A549 (cell line): ENCODE results near the gene RAX. TPM values are rescaled to one million over a fixed set of nuclear protein-coding genes. Genes with fewer than 3 reads are reported as not detected.
A peak's percentile ranks its signal among the peaks of the same experiment; 100 is the strongest.

Experiments used
- ATAC-seq, 2 experiments: fragments of 200-7000 bp in 1 of 2; fragments of >200 bp in 1 of 2; cut with Nextera tagmentation in 1 of 2; cut with Tn5 transposase in 1 of 2; 3 replicates each; pipeline versions ENCODE4 v1.8.0 to v1.9.1; 2018 to 2020; ENCODE audit warnings: mild to moderate bottlenecking in 1 of 2, moderate library complexity in 1 of 2
- CTCF ChIA-PET: fragments of 300-600 bp; sonication (Branson Sonifier 250); formaldehyde crosslinking; extraction: SDS; loops from one replicate; lab custom pipeline; 2021; ENCODE audit warnings: antibody characterized with exemption, inconsistent platforms; lab: Yijun Ruan, JAX
- POLR2A ChIA-PET: fragments of 350-600 bp; formaldehyde crosslinking; extraction: SDS; loops from one replicate; lab custom pipeline; 2021; ENCODE audit warnings: antibody characterized with exemption, inconsistent platforms; lab: Yijun Ruan, JAX
- DNase-seq, 2 experiments: peaks; one replicate each; pipeline versions ENCODE4 v3.0.0 to v3.0.0-alpha.2; 2011 to 2016; ENCODE audit warnings: low read depth in 1 of 2, low spot score in 1 of 2
- FAIRE-seq: peaks from 2 replicates; lab custom pipeline; 2011; peaks lifted over from hg19 to GRCh38; lab: Jason Lieb, UNC
- H3K27ac ChIP-seq, 2 experiments: fragments of >200 bp; sonication (Bioruptor Twin); formaldehyde crosslinking; 3 replicates each; pipeline ENCODE4 v1.5.1; 2016 to 2017
- H3K4me1 ChIP-seq: fragments of >200 bp; sonication (Bioruptor Twin); formaldehyde crosslinking; 3 replicates; pipeline ENCODE4 v1.6.1; 2016
- H3K4me2 ChIP-seq: fragments of >200 bp; sonication (Bioruptor Twin); formaldehyde crosslinking; 3 replicates; pipeline ENCODE4 v1.6.1; 2016
- H3K4me3 ChIP-seq: fragments of >200 bp; sonication (Bioruptor Twin); formaldehyde crosslinking; 3 replicates; pipeline ENCODE4 v1.5.1; 2016
- H3K9me3 ChIP-seq: fragments of >200 bp; sonication (Bioruptor Twin); formaldehyde crosslinking; 3 replicates; pipeline ENCODE4 v1.6.1; 2016
- CBX8 ChIP-seq: fragments of 200-600 bp; sonication (generic); IDR thresholded peaks from 2 replicates; pipeline ENCODE4 v1.6.1; 2016
- EHF ChIP-seq: fragments of 250-450 bp; sonication (Bioruptor Pico); IDR thresholded peaks from 2 replicates; pipeline ENCODE4 v1.5.0; 2020; ENCODE audit warnings: mild to moderate bottlenecking
- EHMT2 ChIP-seq: fragments of 200-600 bp; sonication (generic); IDR thresholded peaks from 2 replicates; pipeline ENCODE4 v1.6.1; 2016; ENCODE audit warnings: antibody characterized with exemption, low read depth, mild to moderate bottlenecking, moderate library complexity
- FOSL2 ChIP-seq, 2 experiments: fragments of 450-650 bp in 1 of 2; fragments of >200 bp in 1 of 2; sonication (Bioruptor Twin) in 1 of 2; formaldehyde crosslinking; IDR thresholded peaks; 2 replicates each; pipeline versions ENCODE4 v1.5.0 to v1.6.1; 2016 to 2020; ENCODE audit warnings: mild to moderate bottlenecking in 1 of 2, moderate library complexity in 1 of 2
- FOXS1 ChIP-seq: fragments of 250-450 bp; sonication (Bioruptor Pico); IDR thresholded peaks from 2 replicates; pipeline ENCODE4 v1.5.0; 2020; ENCODE audit warnings: mild to moderate bottlenecking, moderate library complexity
- HDAC2 ChIP-seq: fragments of 200-600 bp; sonication (generic); IDR thresholded peaks from 2 replicates; pipeline ENCODE4 v1.6.1; 2016
- HOXB13 ChIP-seq: fragments of 250-450 bp; sonication (Bioruptor Pico); IDR thresholded peaks from 2 replicates; pipeline ENCODE4 v1.5.0; 2020; ENCODE audit warnings: low read depth, mild to moderate bottlenecking, moderate library complexity
- KDM1A ChIP-seq: fragments of 200-600 bp; sonication (generic); IDR thresholded peaks from 2 replicates; pipeline ENCODE4 v1.6.1; 2016; ENCODE audit warnings: low read depth, mild to moderate bottlenecking
- NFE2L2 ChIP-seq: fragments of 150-350 bp; conservative IDR thresholded peaks from 2 replicates; pipeline ENCODE4 v1.6.1; 2014; ENCODE audit warnings: low read length
- NPAS2 ChIP-seq: fragments of 250-450 bp; sonication (Bioruptor Pico); IDR thresholded peaks from 2 replicates; pipeline ENCODE4 v1.8.0; 2022; ENCODE audit warnings: mild to moderate bottlenecking, moderate library complexity, borderline replicate concordance
- NR3C1 ChIP-seq: fragments of >200 bp; sonication (Bioruptor Twin); formaldehyde crosslinking; IDR thresholded peaks from 3 replicates; pipeline ENCODE4 v1.6.1; 2017
- PHF8 ChIP-seq: fragments of 200-600 bp; sonication (generic); IDR thresholded peaks from 2 replicates; pipeline ENCODE4 v1.6.1; 2016; ENCODE audit warnings: low read depth, mild to moderate bottlenecking, antibody characterized with exemption, moderate library complexity, borderline replicate concordance
- POLR2AphosphoS2 ChIP-seq: conservative IDR thresholded peaks from 2 replicates; pipeline ENCODE4 v1.6.1; 2012; ENCODE audit warnings: low read length, improper control_type of control experiment, inconsistent platforms
- TFCP2L1 ChIP-seq: fragments of 250-450 bp; sonication (Bioruptor Pico); IDR thresholded peaks from 2 replicates; pipeline ENCODE4 v1.5.0; 2021; ENCODE audit warnings: mild to moderate bottlenecking
- ZFP36 ChIP-seq: fragments of 450-650 bp; IDR thresholded peaks from 2 replicates; pipeline ENCODE4 v1.6.1; 2014; ENCODE audit warnings: borderline replicate concordance; ENCODE audit not compliant: partially characterized antibody
- ZSCAN20 ChIP-seq: fragments of 250-450 bp; sonication (Bioruptor Pico); IDR thresholded peaks from 2 replicates; pipeline ENCODE4 v1.8.0; 2022; ENCODE audit warnings: mild to moderate bottlenecking, moderate library complexity
- WGBS: methylation state at CpG from one replicate; pipeline ENCODE4 v1.1.6; 2017; ENCODE audit errors: missing lambda C conversion rate; 5-methylcytosine and 5-hydroxymethylcytosine counted together
- polyA plus RNA-seq, 4 experiments: library from polyadenylated mRNA; depleted of rRNA in 3 of 4; stranded (reverse); fragments of >200 nt; fragmentation: RNase III in 1 of 4; extraction: RNeasy Plus Mini Kit Qiagen cat#74134 plus additional on column Dnase treatment in 1 of 4; gene quantifications; 2 replicates in 3 of 4; 3 replicates in 1 of 4; pipeline ENCODE4 v1.2.3, GENCODE V29; 2011 to 2017
- TF ChIP-seq, protein P1 (sequence below): fragments of 200-600 bp; sonication (generic); IDR thresholded peaks from 2 replicates; pipeline ENCODE4 v1.6.1; 2016; ENCODE audit warnings: antibody characterized with exemption, mild to moderate bottlenecking, moderate library complexity

The RAX gene
- polyA plus RNA-seq, 2 of the 4 experiments (the other 2 are of a cell fraction): not detected

DNA sequence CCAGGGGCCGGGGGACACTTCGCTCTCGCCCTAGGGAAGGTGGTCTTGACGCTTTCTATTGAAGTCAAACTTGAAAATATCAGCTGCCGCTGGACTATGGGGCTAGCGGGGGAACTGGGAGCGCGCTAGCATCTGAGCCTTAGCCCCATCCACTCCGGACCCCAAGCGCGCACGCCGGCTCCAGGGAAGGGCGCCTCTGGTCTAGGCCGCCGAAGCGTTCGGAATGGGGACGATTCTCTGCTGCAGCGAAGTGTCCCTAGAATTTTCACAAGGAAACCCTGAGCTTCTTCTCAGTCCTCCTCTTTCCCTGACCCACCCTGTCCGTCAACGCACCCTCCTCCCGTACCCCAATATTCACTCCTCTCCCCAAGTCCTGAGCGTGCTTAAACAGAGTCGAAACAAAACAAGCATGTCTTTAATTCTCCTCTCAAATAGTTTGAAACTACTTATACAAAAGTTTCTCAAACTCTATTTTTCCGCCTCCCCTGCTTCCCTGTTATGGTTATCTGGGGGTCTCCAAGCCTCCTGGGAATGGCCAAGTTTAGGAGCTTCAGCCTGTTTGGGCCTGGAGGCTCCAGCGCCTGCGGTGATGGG, 5.0 kb downstream of the RAX start:
- CTCF ChIA-PET: interaction anchor here (0.6 to 5.4 kb wide), 7 partner anchors 15 to 273 kb away, joined by 3 to 40 read pairs (median 11); no protein-coding TSS in a partner anchor
- Histone ChIP-seq H3K4me3 (no peak overlapping the region), H3K27ac (no peak overlapping the region), H3K4me1 (no peaks in the 10 kb centered on the region), H3K4me2 (peak overlapping the region; percentile 51), H3K9me3 (no peaks in the 10 kb centered on the region)
- POLR2A ChIA-PET: no interaction called here
- TF ChIP-seq, protein P1, sequence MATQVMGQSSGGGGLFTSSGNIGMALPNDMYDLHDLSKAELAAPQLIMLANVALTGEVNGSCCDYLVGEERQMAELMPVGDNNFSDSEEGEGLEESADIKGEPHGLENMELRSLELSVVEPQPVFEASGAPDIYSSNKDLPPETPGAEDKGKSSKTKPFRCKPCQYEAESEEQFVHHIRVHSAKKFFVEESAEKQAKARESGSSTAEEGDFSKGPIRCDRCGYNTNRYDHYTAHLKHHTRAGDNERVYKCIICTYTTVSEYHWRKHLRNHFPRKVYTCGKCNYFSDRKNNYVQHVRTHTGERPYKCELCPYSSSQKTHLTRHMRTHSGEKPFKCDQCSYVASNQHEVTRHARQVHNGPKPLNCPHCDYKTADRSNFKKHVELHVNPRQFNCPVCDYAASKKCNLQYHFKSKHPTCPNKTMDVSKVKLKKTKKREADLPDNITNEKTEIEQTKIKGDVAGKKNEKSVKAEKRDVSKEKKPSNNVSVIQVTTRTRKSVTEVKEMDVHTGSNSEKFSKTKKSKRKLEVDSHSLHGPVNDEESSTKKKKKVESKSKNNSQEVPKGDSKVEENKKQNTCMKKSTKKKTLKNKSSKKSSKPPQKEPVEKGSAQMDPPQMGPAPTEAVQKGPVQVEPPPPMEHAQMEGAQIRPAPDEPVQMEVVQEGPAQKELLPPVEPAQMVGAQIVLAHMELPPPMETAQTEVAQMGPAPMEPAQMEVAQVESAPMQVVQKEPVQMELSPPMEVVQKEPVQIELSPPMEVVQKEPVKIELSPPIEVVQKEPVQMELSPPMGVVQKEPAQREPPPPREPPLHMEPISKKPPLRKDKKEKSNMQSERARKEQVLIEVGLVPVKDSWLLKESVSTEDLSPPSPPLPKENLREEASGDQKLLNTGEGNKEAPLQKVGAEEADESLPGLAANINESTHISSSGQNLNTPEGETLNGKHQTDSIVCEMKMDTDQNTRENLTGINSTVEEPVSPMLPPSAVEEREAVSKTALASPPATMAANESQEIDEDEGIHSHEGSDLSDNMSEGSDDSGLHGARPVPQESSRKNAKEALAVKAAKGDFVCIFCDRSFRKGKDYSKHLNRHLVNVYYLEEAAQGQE: no peak
- no peak for TF ChIP-seq FOSL2 (IDR thresholded peaks at IDR 0.05)
- TF ChIP-seq FOSL2 (CRISPR knock-in tag; IDR thresholded peaks at IDR 0.05): no peak
- no peak for TF ChIP-seq ZSCAN20 (CRISPR knock-in tag)
- TF ChIP-seq CBX8: no peak
- TF ChIP-seq NPAS2 (CRISPR knock-in tag): no peak
- ATAC-seq (no peak), FAIRE-seq (no peak), DNase-seq (no peak)
- 91% methylated on average over 26 of the region's 28 CpGs for WGBS

DNA sequence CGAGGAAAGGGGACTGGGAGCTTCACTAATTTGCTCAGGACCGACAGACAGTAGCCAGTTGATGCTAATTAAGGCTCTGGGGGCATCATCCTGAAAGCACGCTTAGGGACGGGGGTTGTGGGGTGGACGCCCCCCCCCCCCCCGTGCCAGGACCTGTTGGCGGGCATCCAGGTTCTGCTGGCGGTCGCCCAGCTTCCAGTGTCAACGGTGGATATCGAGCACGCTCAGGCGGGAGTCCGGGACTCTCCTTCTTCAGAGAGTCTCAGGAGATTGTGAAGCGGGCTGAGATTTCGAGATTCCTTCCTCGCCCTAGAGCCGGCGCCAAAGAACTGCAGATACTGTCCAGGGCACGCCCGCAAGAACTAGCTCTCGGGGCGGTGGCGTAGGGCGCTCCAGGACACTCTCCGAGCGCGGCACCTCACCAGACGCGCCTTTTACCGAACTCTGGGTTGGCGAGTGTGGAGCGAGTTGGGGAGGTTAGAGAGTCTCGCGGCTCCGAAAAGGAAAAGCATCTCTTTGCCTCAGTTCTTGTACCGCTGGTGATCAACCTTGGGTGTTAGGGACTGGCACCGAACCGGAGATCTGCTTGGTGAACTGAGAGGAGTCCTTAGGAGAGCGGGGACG, 5.6 kb downstream of the RAX start:
- no peak for TF ChIP-seq ZFP36
- TF ChIP-seq FOSL2 (IDR thresholded peaks at IDR 0.05): no peak
- no peak for TF ChIP-seq FOSL2 (CRISPR knock-in tag; IDR thresholded peaks at IDR 0.05)
- peak; percentile 33 to 62; a peak in 5 of 6 replicates for ATAC-seq
- CTCF ChIA-PET: interaction anchor here (0.6 to 5.4 kb wide), 5 partner anchors 14 to 273 kb away, joined by 3 to 40 read pairs (median 14); no protein-coding TSS in a partner anchor

DNA sequence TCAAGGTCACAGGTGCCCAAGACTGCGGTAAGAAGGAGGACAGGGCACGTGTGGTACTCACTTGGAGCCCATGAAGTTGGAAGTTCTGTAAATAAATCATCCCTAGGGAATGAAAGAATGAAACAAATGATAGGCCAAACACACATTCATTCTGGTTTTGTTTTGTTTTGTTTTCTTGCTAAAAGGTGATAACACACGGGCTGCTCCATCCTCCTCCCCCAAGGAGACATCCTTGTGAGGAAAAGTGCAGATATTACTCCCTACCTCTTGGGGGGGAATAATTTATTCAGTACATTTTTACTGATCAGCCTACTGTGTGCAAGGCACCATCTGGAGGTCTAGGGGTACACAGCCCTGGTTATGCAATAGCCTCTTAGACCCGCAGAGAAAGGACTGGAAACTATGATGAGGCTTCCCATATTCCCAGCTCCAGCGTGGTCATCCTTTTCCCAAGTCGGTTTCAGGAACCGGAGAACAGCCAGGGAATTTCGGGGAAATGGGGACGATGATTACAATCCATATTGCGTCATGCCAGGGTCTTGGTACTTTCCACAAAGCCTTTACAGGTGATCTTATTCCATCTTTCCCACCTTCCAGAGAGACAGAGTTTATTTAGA, 6.3 kb downstream of the RAX start:
- FAIRE-seq (no peak), DNase-seq (no peak), ATAC-seq (no peak)
- H3K4me3 ChIP-seq: no peak overlapping the region
- no peaks in the 10 kb centered on the region for H3K9me3 ChIP-seq
- no peaks in the 10 kb centered on the region for H3K4me1 ChIP-seq
- 45% methylated on average over 10 of the region's 10 CpGs for WGBS
- TF ChIP-seq NFE2L2 (no peak), HOXB13 (no peak), PHF8 (no peak), FOXS1 (no peak), POLR2AphosphoS2 (no peak), EHMT2 (no peak), HDAC2 (no peak), NPAS2 (CRISPR knock-in tag) (no peak), TFCP2L1 (CRISPR knock-in tag) (no peak), KDM1A (no peak), NR3C1 (no peak), EHF (CRISPR knock-in tag) (no peak)
- TF ChIP-seq, protein P1: no peak
- ChIA-PET POLR2A (no interaction called here), CTCF (interaction anchor here (5.4 kb wide), 1 partner anchor 18 kb away, joined by 40 read pairs; no protein-coding TSS in a partner anchor)
- H3K27ac ChIP-seq: no peak overlapping the region
- no peak overlapping the region for H3K4me2 ChIP-seq

More for the DNA sequence above, 5.6 kb downstream of the RAX start:
- WGBS: 40% methylated on average over 22 of the region's 41 CpGs
- peak; percentile 22 to 31 for DNase-seq
- FAIRE-seq: no peak
- no peak overlapping the region for H3K27ac ChIP-seq
- no peak overlapping the region for H3K4me3 ChIP-seq
- H3K4me2 ChIP-seq: peak overlapping the region; percentile 51
- POLR2A ChIA-PET: no interaction called here
- no peaks in the 10 kb centered on the region for H3K9me3 ChIP-seq
- no peaks in the 10 kb centered on the region for H3K4me1 ChIP-seq
